Measurements from ENCODE around the gene MFRP.

MFRP gene

DNA sequence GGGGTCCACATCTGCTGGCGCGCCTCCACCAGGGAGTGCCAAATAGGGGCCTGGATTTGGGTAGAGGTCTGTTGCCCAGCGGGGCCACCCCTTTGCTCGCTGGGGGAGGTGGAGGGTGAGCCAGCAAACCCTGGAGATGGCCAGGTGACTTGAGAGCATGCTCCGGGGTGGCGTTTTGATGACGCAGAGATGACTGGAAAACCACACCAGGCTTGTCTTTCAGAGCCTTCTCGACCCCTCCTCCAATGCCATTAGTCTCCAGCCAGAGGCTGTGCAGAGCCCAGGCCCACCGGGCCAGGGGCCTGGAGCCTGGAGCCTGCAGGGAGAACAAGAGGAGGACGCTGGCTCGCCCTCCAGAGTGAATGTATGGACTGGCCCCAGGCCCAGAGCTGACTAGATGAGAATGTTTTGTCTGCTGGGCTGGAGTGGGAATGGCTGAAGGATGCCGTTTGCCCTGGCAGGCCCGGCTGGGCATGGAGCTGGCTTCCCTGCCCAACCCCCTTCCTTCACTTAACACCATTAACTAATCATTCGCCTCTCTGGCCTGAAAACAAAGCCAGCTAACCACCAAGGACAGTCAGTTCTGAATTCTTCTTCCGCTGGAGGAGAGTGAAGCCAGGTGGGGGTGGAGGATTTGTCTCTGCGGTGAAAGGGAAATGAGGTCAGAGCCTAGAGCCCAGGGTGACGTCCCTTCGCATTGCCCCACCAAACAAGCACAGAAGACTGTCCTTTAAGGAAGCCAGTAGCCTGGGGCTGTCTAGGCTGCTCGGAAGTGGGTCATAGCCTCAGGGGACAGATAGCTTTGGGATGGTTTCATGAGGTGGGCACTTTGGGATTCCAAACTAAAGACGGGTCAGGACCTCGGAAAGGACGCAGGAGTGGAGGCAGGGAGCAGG is 28.0 kb downstream of the MFRP start:
- no peak for DNase-seq (ENCODE audit: low read depth in 2 of 2)

DNA sequence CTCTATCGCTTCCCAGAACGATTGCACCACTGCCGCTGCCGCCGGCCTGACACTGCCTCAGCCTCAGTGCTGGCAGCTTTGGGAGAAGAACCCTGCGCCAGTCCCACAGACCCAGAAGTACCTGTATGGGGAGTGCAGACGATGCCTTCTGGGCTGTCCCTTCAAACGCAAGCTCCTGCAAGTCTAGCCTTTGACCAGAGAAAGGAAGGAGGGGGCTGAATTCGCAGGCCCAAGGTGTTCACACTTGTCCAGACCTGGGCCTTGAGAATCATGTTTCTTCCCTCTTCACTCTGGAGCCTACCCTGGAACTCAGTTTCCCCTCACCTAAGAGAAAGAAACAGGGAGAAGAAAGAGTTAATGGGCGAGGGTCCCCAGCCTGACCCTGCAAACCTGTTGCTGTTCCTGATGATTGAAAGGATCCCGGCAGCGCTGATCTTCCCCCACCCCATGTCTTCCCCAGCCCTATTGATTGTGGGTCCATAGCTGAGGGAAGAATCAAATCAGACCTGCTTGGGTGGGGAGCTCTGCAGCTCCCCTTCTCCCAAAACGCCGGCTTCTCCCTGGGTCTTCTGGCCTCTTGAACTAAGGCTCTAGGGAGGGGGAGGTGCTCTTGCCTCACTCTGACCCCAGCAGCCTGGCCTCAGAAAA is 28.8 kb downstream of the MFRP start:
- no peak for DNase-seq (ENCODE audit: low read depth in 2 of 2)

DNA sequence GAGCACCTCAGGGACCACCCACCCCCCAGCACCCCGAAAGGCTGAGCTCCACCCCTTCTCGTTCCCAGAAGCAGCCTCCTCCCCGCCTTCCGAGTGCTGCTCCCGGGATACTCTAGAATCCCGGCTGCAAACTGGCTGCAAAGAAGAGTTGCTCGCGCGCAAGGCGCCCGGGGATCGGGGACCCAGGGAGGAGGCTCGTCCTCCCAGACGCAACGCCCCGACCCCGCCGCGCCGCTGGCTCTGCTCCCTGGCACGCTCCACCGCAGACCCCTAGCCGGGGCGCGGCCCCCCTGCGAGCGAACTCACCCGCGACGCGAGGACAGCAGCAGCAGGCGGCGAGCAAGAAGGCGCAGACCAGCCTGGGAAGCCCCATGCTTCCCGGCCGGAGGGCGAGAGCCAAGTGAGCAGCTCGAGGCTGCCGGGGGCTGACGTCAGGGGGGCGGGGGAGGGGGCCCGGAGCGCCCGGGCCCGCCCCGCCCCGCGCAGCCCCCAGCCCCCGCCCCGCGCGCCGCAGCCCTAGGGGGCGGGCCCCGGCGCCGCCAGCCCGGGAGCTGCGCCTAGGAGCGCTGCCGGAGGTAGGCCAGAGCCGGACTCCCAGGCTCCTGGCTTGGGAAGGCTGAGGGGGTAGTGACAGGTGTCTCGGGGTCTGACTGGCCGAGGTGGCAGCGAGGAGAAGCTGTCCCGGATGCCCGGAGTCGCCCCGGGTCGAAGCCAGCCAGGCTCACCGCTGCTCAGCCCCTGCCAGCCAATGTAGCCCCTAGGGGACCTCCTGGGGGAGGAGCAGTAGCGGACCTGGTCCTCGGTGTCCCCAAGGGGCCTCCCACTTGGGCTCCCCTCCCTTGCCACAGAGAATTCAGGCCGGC is 29.5 kb downstream of the MFRP start, which contains the start of gene MCAM:
Gene MCAM (minus strand): TSS at position 402 of the 863 bp plus-strand sequence. CDS start 29 bp downstream, at position 373.
- no peak for DNase-seq (ENCODE audit: low read depth in 2 of 2)

DNA sequence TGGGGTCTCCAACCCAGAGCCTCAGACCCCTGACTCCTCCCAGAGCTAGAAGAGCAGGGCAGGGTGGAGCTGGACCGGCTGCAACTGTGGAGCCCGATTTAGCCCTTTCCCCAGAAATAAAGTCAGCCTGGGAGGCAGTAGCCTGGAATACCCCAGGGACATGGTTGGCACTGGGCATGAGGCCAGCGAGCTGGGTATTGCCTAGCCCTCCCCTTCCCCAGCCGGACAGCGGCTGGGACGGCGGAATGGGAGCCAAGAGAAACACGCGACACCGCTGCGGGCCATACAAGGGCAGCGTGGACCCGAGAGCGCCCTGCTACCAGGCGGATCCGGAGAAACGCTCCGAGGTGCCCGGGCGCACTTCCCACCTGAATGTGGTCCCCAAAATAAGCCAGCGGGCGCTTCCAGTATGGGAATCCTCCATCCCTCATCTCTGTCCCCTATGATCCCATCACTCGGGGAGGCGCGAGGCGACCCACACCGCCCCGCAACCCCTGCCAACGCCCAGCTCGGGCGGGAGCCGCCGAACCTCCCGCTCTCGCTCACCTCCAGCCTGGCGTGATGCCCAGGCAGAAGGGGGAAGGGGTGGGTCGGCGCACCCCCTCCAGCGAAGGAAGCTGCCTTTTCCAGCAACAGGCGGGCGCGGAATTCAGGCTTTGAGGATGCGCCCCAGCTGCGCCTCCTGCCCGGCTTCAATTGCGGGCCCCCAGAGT is 30.3 kb downstream of the MFRP start:
- no peak for DNase-seq (ENCODE audit: low read depth in 2 of 2)

DNA sequence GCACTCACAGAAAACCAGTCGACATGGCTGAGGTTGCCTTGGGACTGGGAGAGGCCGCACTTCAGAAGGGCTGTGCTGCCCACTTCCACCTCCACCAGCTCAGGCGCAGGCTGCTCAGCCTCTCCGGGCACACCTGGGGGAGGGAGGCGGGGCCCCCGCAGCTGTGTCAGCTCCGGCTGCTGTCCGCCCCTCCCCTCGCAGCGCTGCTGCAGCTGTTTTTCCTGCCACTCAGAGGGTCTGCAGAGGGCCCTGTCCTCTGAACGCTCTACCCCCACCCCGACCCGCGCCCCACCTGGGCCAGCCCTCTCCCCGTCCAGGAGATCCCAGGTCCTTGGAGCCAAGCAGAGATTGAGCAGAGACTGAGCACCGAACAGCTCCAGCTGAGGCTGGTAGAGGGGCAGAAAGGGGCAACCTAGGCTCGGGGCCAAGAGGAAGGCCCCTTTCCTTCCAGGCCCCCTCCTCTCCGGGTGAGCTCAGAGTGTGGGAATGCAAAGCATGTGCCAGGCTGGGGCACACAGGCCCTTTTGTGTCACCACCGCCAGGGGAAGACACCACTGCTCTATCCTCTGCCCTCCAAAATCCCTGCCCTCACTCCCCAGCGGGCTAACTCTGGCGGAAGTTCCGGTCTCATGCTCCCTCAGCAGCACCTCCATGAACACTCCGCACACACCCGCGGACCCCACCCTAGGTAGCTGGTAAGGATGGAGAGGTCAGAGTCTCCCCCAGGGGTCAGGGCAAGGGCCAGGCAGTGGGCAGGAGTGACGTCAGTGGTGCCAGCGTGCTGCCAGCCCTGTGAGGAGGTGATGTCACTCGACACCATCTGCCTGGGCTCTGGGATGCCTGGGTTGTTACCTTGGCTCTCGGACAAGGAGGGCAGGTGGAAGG is 31.1 kb downstream of the MFRP start:
- no peak for DNase-seq (ENCODE audit: low read depth in 2 of 2)

DNA sequence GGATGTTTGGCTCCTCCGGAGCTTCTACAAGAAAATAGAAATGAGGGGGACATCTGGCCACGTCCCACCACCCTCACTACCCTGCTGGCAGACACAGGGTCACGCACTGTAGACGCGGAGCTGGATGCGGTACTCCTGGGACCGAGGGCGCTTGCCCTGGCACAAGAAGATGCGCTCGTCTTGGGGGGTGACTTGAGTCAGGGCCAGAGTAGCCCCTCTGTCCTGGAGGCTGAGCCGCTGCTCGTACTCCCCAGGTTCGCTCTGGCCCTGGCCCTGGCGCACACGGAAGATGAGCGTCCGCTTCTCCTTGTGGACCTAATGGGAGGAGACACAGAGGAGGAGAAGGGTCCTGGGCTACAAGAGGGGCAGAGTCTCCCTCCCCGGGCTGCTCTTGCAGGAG is 31.8 kb downstream of the MFRP start:
- DNase-seq (ENCODE audit: low read depth in 2 of 2) = no peak

DNA sequence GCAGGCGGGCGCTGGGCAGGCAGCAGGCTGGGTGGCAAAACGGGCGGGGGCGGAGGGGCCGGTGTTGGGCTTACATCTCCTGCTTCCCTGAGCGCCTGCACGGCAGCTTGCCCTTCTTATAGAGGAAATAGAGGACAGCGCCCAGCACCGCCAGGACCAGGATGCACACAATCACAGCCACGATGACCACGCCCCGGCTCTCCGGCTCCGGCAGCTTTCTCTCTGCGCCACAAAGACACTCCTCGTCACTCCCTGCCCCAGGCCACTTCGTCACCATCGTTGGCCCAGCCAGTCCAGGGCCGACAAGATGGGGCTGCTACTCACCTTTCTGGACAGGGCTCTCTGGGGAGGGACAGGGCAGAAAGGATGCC is 35.8 kb downstream of the MFRP start:
- no peak for DNase-seq (ENCODE audit: low read depth in 2 of 2)

DNA sequence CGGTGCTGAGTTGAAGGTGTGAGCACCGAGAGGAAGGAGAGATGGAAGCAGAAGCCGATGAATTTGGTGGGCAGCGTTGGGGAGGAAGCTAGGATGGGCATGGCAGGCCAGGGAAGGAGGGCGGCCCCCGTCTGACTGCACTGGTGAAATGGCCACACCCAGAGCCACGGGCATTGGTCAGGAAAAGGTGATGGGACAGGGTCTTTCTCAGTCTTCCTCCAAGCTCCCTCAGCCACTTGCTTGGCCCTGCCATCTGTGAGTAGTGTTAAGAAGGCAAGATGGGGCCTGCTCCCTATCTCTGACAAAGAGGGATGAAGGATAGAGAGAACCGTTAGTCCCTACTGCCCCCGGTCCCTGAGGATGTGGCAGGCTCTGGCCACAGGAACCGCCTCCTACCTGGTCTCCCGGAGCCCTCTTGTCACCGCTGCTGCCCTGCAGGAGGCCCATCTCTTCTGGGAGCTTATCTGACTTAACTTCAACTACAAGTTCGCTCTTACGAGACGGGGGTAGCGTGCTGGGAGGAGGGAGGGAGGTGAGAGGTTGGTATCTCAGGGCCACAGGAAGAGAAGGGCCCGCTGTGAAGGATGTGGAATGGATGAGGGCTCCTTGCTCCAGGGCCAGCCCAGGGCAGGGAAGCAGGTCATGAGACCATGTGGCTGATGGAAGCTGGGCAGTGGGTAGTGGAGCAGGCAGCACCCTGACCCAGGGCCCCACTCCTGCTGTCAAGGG is 36.4 kb downstream of the MFRP start:
- DNase-seq (ENCODE audit: low read depth in 2 of 2) = no peak

DNA sequence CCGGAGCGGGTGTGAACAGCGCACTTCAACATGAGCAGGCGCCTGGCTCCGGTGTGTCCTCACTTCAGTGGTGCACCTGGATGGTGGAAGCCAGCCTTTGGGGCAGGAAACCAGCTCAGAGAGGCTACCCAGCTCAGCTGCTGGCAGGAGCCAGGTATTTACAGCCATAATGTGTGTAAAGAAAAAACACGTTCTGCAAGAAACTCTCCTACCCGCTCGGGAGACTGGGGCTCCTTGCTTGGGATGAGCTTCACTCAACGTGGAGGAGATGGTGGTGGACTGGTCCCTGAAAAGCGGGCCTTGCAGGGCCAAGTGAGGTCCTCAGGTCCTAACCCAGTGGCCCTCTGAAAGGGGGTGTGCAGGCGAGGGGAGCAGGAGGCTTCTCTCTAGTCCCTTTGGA is 37.1 kb downstream of the MFRP start:
- no peak for DNase-seq (ENCODE audit: low read depth in 2 of 2)

DNA sequence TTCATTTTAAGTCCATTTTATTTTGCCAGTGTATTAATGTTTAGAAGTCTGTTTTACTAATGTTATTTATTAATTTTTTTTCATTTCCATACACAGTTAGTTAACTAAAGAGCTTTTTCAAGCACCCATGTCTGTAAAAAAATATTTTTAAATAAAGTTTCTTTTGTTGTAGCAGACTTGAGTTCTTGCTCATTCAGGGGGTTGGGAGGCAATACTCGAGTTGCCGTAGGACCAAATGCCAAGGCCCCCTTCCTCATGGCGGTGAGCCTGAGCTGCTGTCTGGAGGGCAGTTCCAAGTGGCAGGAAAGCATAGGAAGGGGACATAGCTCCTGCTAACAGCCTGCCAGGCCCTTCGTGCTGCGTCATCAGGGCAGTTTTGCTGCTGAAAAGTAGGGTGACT is 38.5 kb downstream of the MFRP start:
- no peak for DNase-seq (ENCODE audit: low read depth in 2 of 2)

DNA sequence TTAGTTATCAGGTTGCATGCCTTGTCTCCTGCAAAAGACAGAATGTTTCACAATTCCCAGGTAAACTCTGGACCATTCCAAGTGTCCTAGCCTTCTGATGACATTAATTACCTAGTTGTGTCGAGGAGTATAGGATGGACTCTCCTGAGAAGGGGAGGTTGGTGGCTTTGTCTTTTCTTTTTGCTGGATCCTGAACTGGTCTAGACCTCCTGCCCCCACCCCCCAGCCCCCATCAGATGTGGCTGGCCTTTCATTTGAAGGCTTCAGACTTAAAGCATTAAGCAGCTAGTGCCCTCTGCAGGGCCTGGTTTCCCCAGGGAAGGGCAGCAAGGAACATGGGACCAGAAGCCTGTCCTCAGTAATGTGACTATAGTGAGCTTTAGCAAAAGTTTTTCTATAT is 39.3 kb downstream of the MFRP start:
- DNase-seq (ENCODE audit: low read depth in 2 of 2) = no peak

DNA sequence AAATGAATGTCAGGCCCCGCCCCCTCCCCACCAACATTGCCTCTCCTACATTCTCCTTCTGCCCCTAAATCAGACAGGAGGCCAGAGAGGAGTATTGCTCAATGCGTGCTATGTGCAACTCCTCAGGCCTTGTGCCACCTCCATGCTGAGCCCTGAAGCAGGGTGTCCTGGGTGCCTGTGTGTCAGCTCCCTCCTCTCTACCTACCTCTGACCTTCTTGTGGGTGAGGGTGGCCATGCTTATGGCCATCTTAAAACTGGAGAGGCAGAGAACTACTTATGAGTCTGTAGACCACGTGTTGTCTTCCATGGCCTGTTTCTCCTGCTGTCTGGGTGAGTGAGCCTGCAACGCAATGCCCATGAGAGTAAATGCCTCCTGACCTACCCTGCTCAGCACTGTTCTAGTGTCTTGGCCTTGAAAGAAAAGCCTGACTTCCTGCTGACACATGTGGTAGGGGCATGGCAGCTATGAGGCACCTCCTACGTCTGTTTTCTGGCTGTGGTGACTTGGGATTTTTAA is 40.1 kb downstream of the MFRP start:
- no peak for DNase-seq (ENCODE audit: low read depth in 2 of 2)

DNA sequence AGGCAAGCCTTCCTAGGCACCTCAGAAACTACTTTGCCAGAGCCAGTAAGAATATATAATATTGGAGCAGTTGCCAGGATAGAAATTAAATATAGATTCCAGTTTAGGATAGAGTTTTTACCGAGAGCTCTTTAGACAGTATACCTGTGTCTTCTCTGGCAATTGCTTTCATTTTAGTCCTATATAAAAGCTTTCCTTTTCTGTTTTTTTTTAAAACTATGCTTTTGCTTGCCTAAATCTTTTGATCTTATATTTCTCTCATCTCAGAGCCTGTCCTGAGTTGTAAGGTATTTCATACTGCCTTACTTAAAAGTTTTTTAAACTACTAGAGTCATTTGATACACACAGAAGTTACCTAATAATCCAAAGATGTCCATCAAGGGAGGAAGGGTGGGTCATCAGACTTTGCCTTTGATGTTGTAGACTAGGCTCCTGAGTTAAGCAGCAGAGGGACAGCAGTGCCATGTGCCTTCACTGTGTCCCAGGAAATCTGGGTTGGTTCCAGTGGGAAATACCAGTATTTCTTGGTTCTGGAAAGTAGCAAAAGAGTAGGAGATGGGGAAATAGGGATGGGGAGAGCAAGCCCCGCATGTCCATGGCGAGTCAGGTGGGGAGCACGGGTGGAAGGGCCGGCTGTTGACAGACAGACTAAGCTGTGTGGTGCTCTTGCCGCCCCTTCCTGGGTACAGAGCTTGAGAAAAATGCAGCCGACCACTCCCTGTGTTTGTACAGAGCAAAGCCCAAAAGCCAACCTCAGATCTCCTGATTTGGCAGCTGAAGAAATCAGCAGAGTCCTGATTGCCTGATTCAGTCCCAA is 40.7 kb downstream of the MFRP start:
- DNase-seq (ENCODE audit: low read depth in 2 of 2) = no peak

DNA sequence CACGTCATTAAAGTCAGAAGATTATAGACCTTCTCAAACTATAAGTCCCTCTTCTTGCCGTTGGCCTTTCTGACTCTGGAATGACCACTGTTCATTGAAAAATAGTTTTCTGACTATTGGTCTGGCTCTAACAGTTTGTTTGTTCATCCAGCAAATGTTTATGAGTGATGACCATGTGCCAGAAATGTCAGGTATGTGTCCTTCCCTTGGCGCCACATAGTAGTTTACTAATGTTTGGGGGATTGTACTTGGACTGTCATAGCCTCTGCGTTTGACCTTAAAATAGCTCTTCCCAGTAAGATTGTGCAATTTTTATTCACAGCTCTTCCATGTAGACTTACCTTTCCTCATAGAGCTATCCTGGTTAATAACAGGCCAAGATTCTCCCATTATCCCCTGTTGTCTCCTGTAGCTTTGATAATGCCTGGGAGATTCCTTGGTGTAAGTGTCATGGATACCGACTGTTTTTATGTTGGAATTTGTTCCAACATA is 43.2 kb downstream of the MFRP start:
- DNase-seq (ENCODE audit: low read depth in 2 of 2) = no peak

DNA sequence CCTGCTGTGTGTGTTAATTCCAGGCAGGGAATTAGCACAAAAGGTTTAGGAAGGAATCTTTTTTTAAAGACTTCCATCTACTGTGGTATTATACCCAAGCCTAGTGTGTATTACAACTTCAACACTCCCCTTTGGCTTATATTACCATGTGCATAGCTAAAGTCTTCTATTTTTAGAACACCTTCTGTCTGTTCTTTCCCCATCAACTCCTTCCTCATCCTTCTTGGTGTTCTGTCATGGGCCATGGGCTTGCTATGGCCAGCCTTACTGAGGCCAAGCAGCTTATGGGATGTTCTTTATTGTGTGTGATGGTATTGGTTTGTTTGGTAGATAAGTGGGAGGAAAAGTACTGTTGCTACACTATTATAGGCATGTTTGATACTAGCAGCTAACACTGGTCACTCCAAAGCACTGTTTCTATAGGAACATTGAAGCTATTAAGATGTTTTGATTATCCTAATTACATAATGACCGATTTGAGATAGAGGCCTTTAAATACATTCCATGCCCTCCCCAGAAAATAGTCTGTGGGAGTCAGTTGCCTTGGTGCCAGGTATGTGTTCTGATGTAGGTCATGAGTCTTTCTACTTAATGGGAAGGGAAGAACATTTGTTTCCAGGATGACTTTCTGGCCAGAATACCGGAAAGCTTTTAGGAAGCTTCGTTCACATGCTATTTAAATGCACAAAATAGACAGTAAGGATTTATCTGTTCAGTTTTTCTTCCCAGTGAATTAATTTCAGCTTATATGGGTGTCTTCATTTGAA is 46.1 kb downstream of the MFRP start:
- DNase-seq (ENCODE audit: low read depth in 2 of 2) = no peak

DNA sequence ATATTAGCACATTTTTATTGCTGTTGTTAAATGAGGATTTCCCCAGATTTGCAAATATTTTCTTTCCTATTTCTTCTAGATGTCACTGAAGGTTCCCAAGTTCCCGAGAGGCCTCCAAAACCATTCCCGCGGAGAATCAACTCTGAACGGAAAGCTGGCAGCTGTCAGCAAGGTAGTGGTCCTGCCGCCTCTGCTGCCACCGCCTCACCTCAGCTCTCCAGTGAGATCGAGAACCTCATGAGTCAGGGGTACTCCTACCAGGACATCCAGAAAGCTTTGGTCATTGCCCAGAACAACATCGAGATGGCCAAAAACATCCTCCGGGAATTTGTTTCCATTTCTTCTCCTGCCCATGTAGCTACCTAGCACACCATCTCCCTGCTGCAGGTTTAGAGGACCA is 47.1 kb downstream of the MFRP start:
- DNase-seq (ENCODE audit: low read depth in 2 of 2) = no peak

DNA sequence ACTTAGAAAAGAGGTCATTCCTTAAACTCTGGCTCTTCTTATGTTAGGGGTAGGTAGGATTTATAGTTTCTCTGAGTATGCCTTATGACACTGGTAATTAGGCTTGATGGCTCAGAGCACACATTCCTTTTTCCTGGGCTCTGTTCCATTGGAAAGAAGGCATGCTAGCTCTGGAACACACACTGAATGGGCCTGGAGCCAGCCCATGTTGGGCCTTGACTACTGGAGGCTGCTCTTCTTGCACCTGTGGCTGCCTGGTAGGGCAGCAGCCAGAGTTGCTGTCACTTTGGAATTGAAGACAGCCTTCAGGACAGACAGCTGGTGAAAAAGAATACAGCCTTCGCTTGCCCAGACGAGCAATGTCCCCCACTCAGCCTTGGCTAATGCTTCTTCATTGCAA is 47.8 kb downstream of the MFRP start:
- DNase-seq (ENCODE audit: low read depth in 2 of 2) = no peak

DNA sequence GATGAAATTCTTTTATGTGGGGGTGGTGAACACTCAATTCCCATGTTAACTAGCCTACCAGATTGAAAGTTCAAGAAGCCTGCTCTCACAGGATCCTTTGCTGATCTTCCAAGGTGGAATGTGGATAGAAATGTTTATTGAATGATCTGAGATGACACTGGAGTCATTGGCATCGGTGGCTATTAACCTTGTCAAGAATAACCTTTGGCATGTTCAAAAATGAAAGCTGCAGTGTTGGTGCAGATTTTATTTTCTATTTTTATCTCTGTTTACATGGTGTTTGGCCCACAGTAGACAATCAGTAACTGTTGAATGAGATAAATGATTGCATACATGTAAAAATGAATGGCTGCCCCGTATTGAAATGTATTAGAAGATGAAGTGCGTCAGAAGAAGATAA is 48.6 kb downstream of the MFRP start:
- no peak for DNase-seq (ENCODE audit: low read depth in 2 of 2)

Measured in fibroblast of skin of left quadriceps (primary cell).